GOT3 (cell line): Measurements from ENCODE around the gene ERBB4.
"Not testable (repeated sequence)": the region's sequence is repeated elsewhere in the genome, so short reads cannot be mapped to it uniquely, and the experiment has no call there.

Experiments
- DNase-seq: peaks from one replicate; lab custom pipeline; 2025; ENCODE audit warnings: mixed read lengths; lab: John Stamatoyannopoulos, UW

ERBB4 gene

GRCh38 chr2:212147921-212148513 lies 390.6 kb downstream of the ERBB4 start:
- no peak for DNase-seq

- DNase-seq: no peak
These were observed 392.2 kb downstream of the ERBB4 start for GRCh38 chr2:212146416-212146815.

- DNase-seq: no peak
These were observed 393.5 kb downstream of the ERBB4 start for GRCh38 chr2:212145121-212145520.

- DNase-seq: no peak
These were observed 396.0 kb downstream of the ERBB4 start for GRCh38 chr2:212142631-212143030.

- DNase-seq: no peak
These were observed 397.1 kb downstream of the ERBB4 start for GRCh38 chr2:212141499-212141898.

- DNase-seq: no peak
These were observed 402.3 kb downstream of the ERBB4 start for GRCh38 chr2:212136216-212136795.

GRCh38 chr2:212135739-212136138 lies 402.9 kb downstream of the ERBB4 start:
- DNase-seq: no peak

- no peak for DNase-seq
These were observed 405.3 kb downstream of the ERBB4 start for GRCh38 chr2:212133337-212133736.

- no peak for DNase-seq
These were observed 414.0 kb downstream of the ERBB4 start for GRCh38 chr2:212124598-212124997.

- DNase-seq: no peak
These were observed 419.0 kb downstream of the ERBB4 start for GRCh38 chr2:212119591-212119990.

- no peak for DNase-seq
These were observed 420.7 kb downstream of the ERBB4 start for GRCh38 chr2:212117926-212118325.

GRCh38 chr2:212114489-212114888 lies 424.1 kb downstream of the ERBB4 start:
- no peak for DNase-seq

GRCh38 chr2:212112401-212112800 lies 426.2 kb downstream of the ERBB4 start:
- no peak for DNase-seq

GRCh38 chr2:212109792-212110680 lies 428.6 kb downstream of the ERBB4 start:
- DNase-seq: no peak

GRCh38 chr2:212109217-212109616 lies 429.4 kb downstream of the ERBB4 start:
- no peak for DNase-seq

- DNase-seq: no peak
These were observed 430.6 kb downstream of the ERBB4 start for GRCh38 chr2:212107989-212108388.

GRCh38 chr2:212107014-212107413 lies 431.6 kb downstream of the ERBB4 start:
- no peak for DNase-seq

GRCh38 chr2:212106536-212106935 lies 432.1 kb downstream of the ERBB4 start:
- not testable (repeated sequence) for DNase-seq

- no peak for DNase-seq
These were observed 438.9 kb downstream of the ERBB4 start for GRCh38 chr2:212099658-212100057.

- DNase-seq: no peak
These were observed 439.6 kb downstream of the ERBB4 start for GRCh38 chr2:212098966-212099365.

- DNase-seq: no peak
These were observed 441.6 kb downstream of the ERBB4 start for GRCh38 chr2:212097001-212097400.

GRCh38 chr2:212089873-212090272 lies 448.7 kb downstream of the ERBB4 start:
- no peak for DNase-seq

GRCh38 chr2:212088353-212088752 lies 450.2 kb downstream of the ERBB4 start:
- DNase-seq: no peak
